Endothelial cell (in vitro differentiated cells): ENCODE data around the gene CALN1. TPM values are rescaled to one million over a fixed set of nuclear protein-coding genes. Genes with fewer than 3 reads are reported as not detected.

Source experiments
- DNase-seq: peaks from one replicate; pipeline ENCODE4 v3.0.0; 2021; ENCODE audit warnings: low spot score
- H3K27ac Mint-ChIP-seq: one replicate; pipeline ENCODE4 v1.8.0; 2021; ENCODE audit warnings: mixed read lengths, inconsistent platforms; ENCODE audit not compliant: unreplicated experiment
- H3K27me3 Mint-ChIP-seq: one replicate; pipeline ENCODE4 v1.8.0; 2021; ENCODE audit warnings: mild to moderate bottlenecking, moderate library complexity, mixed read lengths, inconsistent platforms; ENCODE audit not compliant: unreplicated experiment
- H3K36me3 Mint-ChIP-seq: one replicate; pipeline ENCODE4 v1.8.0; 2021; ENCODE audit warnings: mild to moderate bottlenecking, low read depth, mixed read lengths, inconsistent platforms; ENCODE audit not compliant: unreplicated experiment
- H3K4me1 Mint-ChIP-seq: one replicate; pipeline ENCODE4 v1.8.0; 2021; ENCODE audit warnings: mild to moderate bottlenecking, mixed read lengths, inconsistent platforms; ENCODE audit not compliant: unreplicated experiment
- H3K4me3 Mint-ChIP-seq: one replicate; pipeline ENCODE4 v1.8.0; 2021; ENCODE audit warnings: mild to moderate bottlenecking, mixed read lengths, inconsistent platforms; ENCODE audit not compliant: unreplicated experiment
- H3K9me3 Mint-ChIP-seq: one replicate; pipeline ENCODE4 v1.8.0; 2021; ENCODE audit warnings: mixed read lengths, inconsistent platforms; ENCODE audit not compliant: unreplicated experiment
- total RNA-seq: library from RNA; stranded (reverse); fragmentation: NEBNext Ultra II Directional; extraction: Animal tissue kit (Norgen Biotek cat#: 25700); gene quantifications from one replicate; pipeline ENCODE4 v1.2.1, GENCODE V29; 2021; ENCODE audit not compliant: unreplicated experiment
- TF ChIP-seq, protein P1 (sequence below): fragments of 200-600 bp; sonication (generic); IDR thresholded peaks from one replicate; pipeline ENCODE4 v1.5.0; 2021; ENCODE audit warnings: antibody characterized with exemption; ENCODE audit not compliant: unreplicated experiment

CALN1 gene
- total RNA-seq, 1 donor from 2014 or later = 1.4 TPM

DNA sequence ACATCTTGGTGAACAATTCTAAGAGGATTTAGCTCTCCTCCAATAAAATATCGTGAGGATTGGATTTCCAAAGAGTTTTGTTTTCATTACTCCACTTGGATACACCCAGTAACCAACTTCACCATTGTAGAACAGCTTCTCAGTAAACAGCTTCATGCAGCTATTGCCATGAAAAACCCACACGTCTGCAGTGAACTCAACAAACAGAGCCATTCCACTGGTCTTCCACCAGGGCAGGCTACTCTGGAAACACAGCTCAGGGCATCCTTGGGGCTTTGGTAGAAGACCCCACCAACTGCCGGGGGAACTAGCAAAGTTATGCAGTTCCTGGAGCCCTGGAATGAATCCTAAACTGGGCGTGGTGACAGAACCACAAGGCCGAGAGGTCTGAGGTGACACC is 77.4 kb downstream of the CALN1 start:
- peaks cover 9% of the 10 kb centered on the region for H3K9me3 Mint-ChIP-seq
- no peak overlapping the region for H3K4me3 Mint-ChIP-seq
- TF ChIP-seq, protein P1, sequence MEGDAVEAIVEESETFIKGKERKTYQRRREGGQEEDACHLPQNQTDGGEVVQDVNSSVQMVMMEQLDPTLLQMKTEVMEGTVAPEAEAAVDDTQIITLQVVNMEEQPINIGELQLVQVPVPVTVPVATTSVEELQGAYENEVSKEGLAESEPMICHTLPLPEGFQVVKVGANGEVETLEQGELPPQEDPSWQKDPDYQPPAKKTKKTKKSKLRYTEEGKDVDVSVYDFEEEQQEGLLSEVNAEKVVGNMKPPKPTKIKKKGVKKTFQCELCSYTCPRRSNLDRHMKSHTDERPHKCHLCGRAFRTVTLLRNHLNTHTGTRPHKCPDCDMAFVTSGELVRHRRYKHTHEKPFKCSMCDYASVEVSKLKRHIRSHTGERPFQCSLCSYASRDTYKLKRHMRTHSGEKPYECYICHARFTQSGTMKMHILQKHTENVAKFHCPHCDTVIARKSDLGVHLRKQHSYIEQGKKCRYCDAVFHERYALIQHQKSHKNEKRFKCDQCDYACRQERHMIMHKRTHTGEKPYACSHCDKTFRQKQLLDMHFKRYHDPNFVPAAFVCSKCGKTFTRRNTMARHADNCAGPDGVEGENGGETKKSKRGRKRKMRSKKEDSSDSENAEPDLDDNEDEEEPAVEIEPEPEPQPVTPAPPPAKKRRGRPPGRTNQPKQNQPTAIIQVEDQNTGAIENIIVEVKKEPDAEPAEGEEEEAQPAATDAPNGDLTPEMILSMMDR = no peak
- no peak for DNase-seq
- H3K27me3 Mint-ChIP-seq = peaks cover 12% of the 10 kb centered on the region
- no peak overlapping the region for H3K27ac Mint-ChIP-seq
- H3K36me3 Mint-ChIP-seq = peaks cover 6% of the 10 kb centered on the region
- no peaks in the 10 kb centered on the region for H3K4me1 Mint-ChIP-seq

DNA sequence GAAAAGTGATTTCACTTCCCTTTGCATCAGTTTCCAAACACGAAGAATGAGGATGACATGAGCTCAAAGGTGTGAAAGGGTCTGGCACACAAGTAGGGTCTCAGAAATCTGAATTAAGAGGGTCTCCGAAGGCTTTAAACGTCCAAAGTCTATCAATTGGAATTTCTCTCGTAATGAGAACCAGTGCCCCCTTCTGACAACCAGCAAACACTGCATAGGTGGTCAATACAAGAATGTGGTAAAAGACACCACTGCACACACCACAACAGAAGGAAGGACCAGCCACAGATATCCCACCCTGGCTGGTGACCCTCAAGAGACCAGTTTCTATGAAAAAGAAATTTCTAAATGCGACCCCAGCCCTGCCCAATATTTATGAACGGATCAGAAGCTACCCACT is 78.1 kb downstream of the CALN1 start:
- Mint-ChIP-seq H3K27ac (no peak overlapping the region), H3K9me3 (peaks cover 3% of the 10 kb centered on the region), H3K27me3 (peaks cover 14% of the 10 kb centered on the region), H3K4me1 (no peaks in the 10 kb centered on the region), H3K4me3 (no peak overlapping the region), H3K36me3 (peaks cover 6% of the 10 kb centered on the region)
- no peak for DNase-seq
- TF ChIP-seq, protein P1 = peak; percentile 47

DNA sequence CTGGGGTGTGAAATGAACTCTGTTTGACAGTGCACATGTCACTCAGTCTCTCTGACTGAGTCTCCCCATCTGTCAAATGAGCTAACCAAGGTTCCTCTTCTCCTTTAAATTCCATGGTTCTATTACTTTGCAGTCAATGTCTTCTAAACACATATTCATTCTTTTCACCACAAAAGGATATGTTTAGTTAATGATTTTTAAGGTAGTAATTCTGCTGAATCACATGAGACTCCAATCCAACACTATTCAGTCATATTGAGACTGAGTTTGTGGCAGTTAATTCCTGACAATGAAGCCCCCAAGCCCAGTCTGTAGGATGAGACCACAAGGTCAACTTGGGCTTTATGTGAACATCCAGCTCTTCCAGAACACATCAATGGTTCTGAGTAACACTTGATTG is 85.3 kb downstream of the CALN1 start:
- TF ChIP-seq, protein P1 = no peak
- DNase-seq = no peak
- Mint-ChIP-seq H3K27ac (no peak overlapping the region), H3K4me3 (no peak overlapping the region), H3K4me1 (no peaks in the 10 kb centered on the region), H3K36me3 (no peaks in the 10 kb centered on the region), H3K27me3 (peaks cover 2% of the 10 kb centered on the region), H3K9me3 (no peaks in the 10 kb centered on the region)

- Mint-ChIP-seq H3K27ac (no peak overlapping the region), H3K9me3 (no peaks in the 10 kb centered on the region), H3K36me3 (no peaks in the 10 kb centered on the region), H3K4me1 (no peaks in the 10 kb centered on the region), H3K27me3 (peaks cover 2% of the 10 kb centered on the region), H3K4me3 (no peak overlapping the region)
- DNase-seq = no peak
- TF ChIP-seq, protein P1 = no peak
These were observed 85.8 kb downstream of the CALN1 start for GRCh38 chr7:72326365-72326764.

DNA sequence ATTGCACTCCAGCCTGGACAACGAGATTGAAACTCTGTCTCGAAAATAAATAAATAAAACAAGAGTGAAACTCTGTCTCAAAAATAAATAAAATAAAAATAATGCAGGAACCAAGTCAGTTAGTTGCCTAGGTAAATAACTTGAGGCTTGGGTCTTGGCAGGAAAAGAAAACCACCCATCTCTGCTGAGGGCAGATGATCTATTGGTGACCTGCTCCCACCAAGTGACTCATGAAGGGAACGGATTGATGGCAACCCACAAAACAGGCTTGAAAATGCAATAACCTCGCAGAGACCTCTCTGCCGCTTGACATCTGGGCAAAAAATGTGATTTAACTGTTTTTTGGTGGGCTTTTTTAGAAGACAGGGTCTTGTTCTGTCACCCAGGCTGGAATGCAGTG is 86.6 kb downstream of the CALN1 start:
- Mint-ChIP-seq H3K9me3 (no peaks in the 10 kb centered on the region), H3K36me3 (no peaks in the 10 kb centered on the region), H3K27me3 (peaks cover 2% of the 10 kb centered on the region), H3K4me3 (no peak overlapping the region), H3K4me1 (no peaks in the 10 kb centered on the region), H3K27ac (no peak overlapping the region)
- DNase-seq = no peak
- TF ChIP-seq, protein P1 = no peak
